Neuron (in vitro differentiated cells): ENCODE data around the gene C1orf198.

ENCODE experiments used
- H2AFZ ChIP-seq: one replicate; pipeline ENCODE4 v1.6.1; 2013; ENCODE audit warnings: low read depth, mild to moderate bottlenecking, inconsistent platforms, low read length, moderate library complexity
- H3K27me3 ChIP-seq: one replicate; pipeline ENCODE4 v1.6.1; 2013; ENCODE audit warnings: low read length; ENCODE audit not compliant: insufficient read depth
- H3K36me3 ChIP-seq: one replicate; pipeline ENCODE4 v1.6.1; 2013; ENCODE audit warnings: low read length; ENCODE audit not compliant: insufficient read depth
- H3K4me1 ChIP-seq: one replicate; pipeline ENCODE4 v1.6.1; 2013; ENCODE audit warnings: low read length; ENCODE audit not compliant: insufficient read depth
- H3K4me3 ChIP-seq: 2 replicates; pipeline ENCODE4 v1.5.1; 2013; ENCODE audit warnings: mild to moderate bottlenecking, low read length, moderate library complexity
- H3K9me3 ChIP-seq: one replicate; pipeline ENCODE4 v1.6.1; 2013; ENCODE audit warnings: low read length

The C1orf198 gene

DNA sequence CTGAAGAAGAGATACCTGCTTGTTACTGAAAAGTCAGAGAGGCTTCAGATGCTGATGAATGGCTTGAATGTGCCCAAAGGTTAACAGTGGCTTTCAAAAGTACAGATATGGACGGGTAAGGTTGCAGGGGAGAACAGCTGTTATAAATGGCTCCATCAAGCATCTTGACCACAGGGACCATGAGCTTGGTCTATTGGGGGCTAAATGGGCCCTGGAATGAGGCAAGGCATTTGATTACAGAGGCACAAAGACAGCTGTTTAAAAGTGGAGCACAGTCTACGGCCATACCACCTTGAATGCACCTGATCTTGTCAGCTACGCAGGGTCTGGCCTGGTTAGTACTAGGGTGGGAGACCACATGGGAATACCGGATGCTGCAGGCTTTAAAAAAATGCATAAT is 48.3 kb downstream of the C1orf198 start:
- no peaks in the 10 kb centered on the region for H3K27me3 ChIP-seq
- no peaks in the 10 kb centered on the region for H3K36me3 ChIP-seq
- H3K4me3 ChIP-seq: no peak overlapping the region
- H3K9me3 ChIP-seq: no peaks in the 10 kb centered on the region
- peaks cover 9% of the 10 kb centered on the region for H3K4me1 ChIP-seq
- H2AFZ ChIP-seq: no peak overlapping the region

- Histone ChIP-seq H3K36me3 (no peaks in the 10 kb centered on the region), H3K4me1 (peaks cover 10% of the 10 kb centered on the region), H3K27me3 (no peaks in the 10 kb centered on the region), H3K9me3 (no peaks in the 10 kb centered on the region), H2AFZ (no peak overlapping the region), H3K4me3 (no peak overlapping the region)
Observed at GRCh38 chr1:230818901-230819300, 49.4 kb downstream of the C1orf198 start.

- Histone ChIP-seq H3K36me3 (no peaks in the 10 kb centered on the region), H3K27me3 (no peaks in the 10 kb centered on the region), H3K4me3 (no peak overlapping the region), H3K9me3 (no peaks in the 10 kb centered on the region), H3K4me1 (peaks cover 10% of the 10 kb centered on the region), H2AFZ (no peak overlapping the region)
Observed at GRCh38 chr1:230818367-230818766, 50.0 kb downstream of the C1orf198 start.

DNA sequence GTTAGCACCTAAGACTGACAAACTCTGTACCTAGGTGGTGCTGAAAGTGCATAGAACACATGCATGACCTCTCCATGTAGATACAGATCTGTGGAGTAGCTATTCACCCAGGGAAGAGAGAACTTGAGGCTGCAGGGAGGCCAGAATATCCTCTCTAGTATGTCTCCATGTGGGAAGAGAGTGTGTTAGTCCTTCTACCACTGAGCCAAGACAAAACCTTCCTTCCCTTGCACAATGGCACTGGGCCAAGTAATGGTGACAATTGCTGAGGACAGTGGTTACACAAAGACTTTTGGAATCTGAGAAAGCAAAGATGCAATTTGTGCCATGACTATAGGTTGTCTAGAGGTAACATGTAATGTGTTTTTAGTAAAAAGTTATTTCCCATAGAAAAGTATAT is 52.3 kb downstream of the C1orf198 start:
- Histone ChIP-seq H3K4me3 (no peak overlapping the region), H3K9me3 (peaks cover 3% of the 10 kb centered on the region), H3K36me3 (no peaks in the 10 kb centered on the region), H3K27me3 (no peaks in the 10 kb centered on the region), H2AFZ (no peak overlapping the region), H3K4me1 (peaks cover 10% of the 10 kb centered on the region)

- Histone ChIP-seq H3K9me3 (peaks cover 3% of the 10 kb centered on the region), H3K4me3 (no peak overlapping the region), H2AFZ (no peak overlapping the region), H3K27me3 (no peaks in the 10 kb centered on the region), H3K36me3 (no peaks in the 10 kb centered on the region), H3K4me1 (peaks cover 10% of the 10 kb centered on the region)
Observed at GRCh38 chr1:230814949-230815692, 53.2 kb downstream of the C1orf198 start.

- peaks cover 3% of the 10 kb centered on the region for H3K9me3 ChIP-seq
- no peaks in the 10 kb centered on the region for H3K36me3 ChIP-seq
- H3K4me3 ChIP-seq: no peak overlapping the region
- H3K4me1 ChIP-seq: peaks cover 12% of the 10 kb centered on the region
- H2AFZ ChIP-seq: no peak overlapping the region
- no peaks in the 10 kb centered on the region for H3K27me3 ChIP-seq
Observed at GRCh38 chr1:230812568-230812967, 55.8 kb downstream of the C1orf198 start.

DNA sequence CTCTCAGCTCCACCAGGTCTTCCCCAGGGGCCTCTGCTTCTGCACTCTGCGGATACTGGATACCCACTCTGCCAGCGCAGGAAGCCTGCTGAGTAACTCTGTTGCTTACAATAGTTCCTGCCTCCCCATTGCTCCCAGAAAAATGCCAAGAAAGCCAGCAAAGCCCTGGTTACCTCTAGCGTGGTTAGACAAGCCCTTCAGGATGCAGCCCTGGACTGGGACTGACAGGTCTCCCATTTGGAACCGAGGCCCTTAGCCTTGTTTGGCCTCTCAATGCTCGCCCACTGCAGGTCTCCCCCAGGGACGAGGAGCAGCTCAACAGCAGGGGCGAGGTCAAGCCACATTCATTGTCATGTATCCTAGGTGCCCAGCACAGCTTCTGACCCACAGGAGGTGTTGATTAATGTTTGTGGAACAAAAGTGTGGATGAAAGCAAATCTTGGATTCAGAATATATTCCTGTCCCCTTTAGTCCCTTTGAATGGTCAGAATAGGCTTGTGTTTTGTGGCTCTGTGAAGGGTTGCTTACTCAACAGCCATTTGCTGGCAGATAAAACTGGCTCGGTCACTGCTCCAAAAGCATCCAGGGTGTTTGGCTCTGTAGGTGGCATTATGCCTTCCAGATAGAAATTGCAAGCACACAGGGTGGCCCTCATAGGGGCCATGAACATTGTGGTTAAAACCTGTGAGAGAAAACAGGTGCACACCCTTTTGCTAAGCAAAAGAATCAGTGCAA is 58.9 kb downstream of the C1orf198 start:
- Histone ChIP-seq H3K27me3 (no peaks in the 10 kb centered on the region), H3K9me3 (peaks cover 9% of the 10 kb centered on the region), H3K36me3 (no peaks in the 10 kb centered on the region), H3K4me3 (no peak overlapping the region), H3K4me1 (peaks cover 10% of the 10 kb centered on the region), H2AFZ (no peak overlapping the region)

DNA sequence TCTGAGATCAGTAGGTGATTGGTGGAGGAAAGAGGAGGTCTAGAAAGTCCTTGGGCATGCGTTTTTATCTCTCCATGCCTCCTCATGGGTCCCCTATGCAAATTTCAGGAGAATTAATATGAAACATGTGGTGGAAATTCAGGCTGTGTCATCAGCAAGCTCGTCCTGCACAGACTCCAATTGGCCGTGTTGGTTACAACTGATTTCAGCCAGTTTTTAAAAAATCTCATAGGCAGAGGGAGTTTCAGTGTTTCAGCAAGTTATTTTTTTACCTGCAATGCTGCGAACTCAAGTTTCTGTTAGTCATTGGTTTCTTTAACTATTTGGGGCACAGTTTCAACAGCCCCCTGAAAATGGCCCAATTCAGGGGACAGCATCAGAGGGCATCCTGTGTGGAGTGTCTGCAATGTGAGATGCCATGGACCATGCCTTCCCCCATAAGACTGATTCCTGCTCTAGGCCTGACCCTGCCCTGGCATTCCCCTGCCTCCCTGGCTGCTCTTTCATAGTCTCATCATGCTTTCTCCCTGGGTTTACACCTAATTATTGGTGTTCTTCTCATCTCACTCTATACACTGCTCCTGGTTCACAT is 59.9 kb downstream of the C1orf198 start:
- no peak overlapping the region for H3K4me3 ChIP-seq
- peaks cover 10% of the 10 kb centered on the region for H3K4me1 ChIP-seq
- H3K9me3 ChIP-seq: peaks cover 9% of the 10 kb centered on the region
- no peaks in the 10 kb centered on the region for H3K36me3 ChIP-seq
- H2AFZ ChIP-seq: peak overlapping the region; percentile 64
- no peaks in the 10 kb centered on the region for H3K27me3 ChIP-seq

DNA sequence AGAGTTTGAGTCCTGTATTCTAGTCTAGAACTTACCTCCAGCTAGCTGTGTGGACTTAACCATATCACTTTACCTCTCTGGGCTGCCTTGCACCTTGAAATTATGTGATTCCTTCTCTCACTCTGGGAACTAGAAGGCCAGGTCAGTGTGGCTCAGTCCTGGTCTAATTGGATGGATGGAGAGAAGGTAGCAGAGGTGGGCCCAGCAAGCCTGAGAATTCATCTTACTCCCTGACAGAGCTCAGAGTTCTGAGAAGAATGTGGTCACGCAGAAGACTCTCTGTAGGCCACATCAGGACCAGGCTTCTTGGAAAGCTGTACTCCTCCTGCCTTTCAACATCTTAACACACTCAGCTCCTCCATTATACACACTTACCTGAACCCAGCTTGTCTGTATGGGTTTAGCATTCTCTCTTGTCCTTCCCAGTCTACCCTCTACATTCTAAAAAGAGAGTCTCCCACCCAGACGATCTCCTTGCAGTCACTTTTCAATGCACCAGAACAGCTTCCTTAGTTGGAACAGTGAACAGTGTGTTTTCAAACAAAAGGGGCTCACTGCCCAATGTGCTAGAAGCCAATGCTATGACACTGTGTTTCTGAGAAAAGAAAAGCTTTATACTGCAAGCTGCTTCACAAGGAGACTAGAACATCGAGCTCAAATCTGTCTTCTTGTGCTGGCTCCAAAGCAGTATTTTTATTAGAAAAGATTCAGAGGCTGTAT is 60.6 kb downstream of the C1orf198 start:
- no peaks in the 10 kb centered on the region for H3K36me3 ChIP-seq
- no peaks in the 10 kb centered on the region for H3K27me3 ChIP-seq
- H3K9me3 ChIP-seq: peaks cover 7% of the 10 kb centered on the region
- H3K4me3 ChIP-seq: no peak overlapping the region
- H2AFZ ChIP-seq: peak overlapping the region; percentile 64
- peaks cover 10% of the 10 kb centered on the region for H3K4me1 ChIP-seq

DNA sequence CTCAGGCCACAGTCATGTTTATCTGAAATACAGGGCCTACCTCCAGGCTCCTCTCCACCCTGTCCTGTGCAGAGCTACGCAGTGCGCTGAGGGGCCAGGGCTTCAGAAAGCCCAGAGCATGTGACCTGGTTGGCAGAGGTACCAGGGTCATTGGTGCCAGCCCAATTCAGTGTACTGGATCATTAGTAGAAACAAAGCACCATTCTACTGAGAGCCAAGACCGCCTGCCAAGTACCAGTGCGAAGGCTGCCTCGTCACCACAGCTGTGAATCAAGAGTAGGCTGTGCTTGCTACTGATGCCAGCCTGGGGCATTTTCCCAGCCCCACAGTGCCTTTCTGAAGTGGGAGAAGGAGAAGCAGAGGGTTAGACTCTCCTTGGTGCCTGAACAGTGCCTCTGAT is 61.3 kb downstream of the C1orf198 start:
- Histone ChIP-seq H2AFZ (no peak overlapping the region), H3K36me3 (no peaks in the 10 kb centered on the region), H3K9me3 (peaks cover 6% of the 10 kb centered on the region), H3K27me3 (no peaks in the 10 kb centered on the region), H3K4me1 (peaks cover 10% of the 10 kb centered on the region), H3K4me3 (no peak overlapping the region)

GRCh38 chr1:230806552-230806951 is 61.8 kb downstream of the C1orf198 start:
- Histone ChIP-seq H3K36me3 (no peaks in the 10 kb centered on the region), H3K4me3 (no peak overlapping the region), H3K4me1 (peaks cover 10% of the 10 kb centered on the region), H2AFZ (no peak overlapping the region), H3K9me3 (peaks cover 6% of the 10 kb centered on the region), H3K27me3 (no peaks in the 10 kb centered on the region)

- Histone ChIP-seq H3K9me3 (peaks cover 11% of the 10 kb centered on the region), H2AFZ (no peak overlapping the region), H3K27me3 (no peaks in the 10 kb centered on the region), H3K4me1 (peaks cover 7% of the 10 kb centered on the region), H3K4me3 (no peak overlapping the region), H3K36me3 (no peaks in the 10 kb centered on the region)
Observed at GRCh38 chr1:230804396-230804795, 63.9 kb downstream of the C1orf198 start.
